ENCODE results near the gene PNMA8C.

DNA sequence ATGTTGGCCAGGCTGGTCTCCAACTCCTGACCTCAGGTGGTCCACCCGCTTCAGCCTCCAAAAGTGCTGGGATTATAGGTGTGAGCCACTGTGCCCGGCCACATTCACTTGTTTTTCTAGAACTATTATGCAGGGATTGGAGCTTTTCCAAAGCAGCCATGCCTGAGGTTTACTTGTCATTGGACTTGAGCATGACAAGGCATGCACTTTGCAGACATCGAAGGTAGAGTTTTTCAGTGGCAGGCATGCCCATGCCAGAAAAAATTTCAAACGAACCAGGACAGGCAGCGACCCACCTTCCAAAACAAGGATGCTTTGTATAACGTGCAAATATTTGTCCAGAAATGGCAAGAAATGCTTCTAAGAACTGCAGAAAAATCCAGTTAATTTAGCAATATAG lies 24.9 kb upstream of the PNMA8C start:
- TF ChIP-seq EZH2 (IDR thresholded peaks at IDR 0.05; ENCODE audit: low read length, unreplicated experiment) = no peak
- TF ChIP-seq, protein P1, sequence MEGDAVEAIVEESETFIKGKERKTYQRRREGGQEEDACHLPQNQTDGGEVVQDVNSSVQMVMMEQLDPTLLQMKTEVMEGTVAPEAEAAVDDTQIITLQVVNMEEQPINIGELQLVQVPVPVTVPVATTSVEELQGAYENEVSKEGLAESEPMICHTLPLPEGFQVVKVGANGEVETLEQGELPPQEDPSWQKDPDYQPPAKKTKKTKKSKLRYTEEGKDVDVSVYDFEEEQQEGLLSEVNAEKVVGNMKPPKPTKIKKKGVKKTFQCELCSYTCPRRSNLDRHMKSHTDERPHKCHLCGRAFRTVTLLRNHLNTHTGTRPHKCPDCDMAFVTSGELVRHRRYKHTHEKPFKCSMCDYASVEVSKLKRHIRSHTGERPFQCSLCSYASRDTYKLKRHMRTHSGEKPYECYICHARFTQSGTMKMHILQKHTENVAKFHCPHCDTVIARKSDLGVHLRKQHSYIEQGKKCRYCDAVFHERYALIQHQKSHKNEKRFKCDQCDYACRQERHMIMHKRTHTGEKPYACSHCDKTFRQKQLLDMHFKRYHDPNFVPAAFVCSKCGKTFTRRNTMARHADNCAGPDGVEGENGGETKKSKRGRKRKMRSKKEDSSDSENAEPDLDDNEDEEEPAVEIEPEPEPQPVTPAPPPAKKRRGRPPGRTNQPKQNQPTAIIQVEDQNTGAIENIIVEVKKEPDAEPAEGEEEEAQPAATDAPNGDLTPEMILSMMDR (conservative IDR thresholded peaks at IDR 0.05; ENCODE audit: low read depth, low read length) = no peak
- no peak for TF ChIP-seq EZH2phosphoT487 (IDR thresholded peaks at IDR 0.05; ENCODE audit: borderline replicate concordance, low read length)

Measured in PC-3 (cell line).